KBM-7 (cell line): ENCODE results near the gene LRTM2.

Source experiments
- DNase-seq: peaks from one replicate; pipeline ENCODE4 v3.0.0-alpha.2; 2015
- in situ Hi-C: fragments of 300-500 bp; cut with MboI; formaldehyde crosslinking; loops from 2 replicates; pipeline ENCODE4 v1.14.3; 2020; ENCODE audit warnings: low sequenced_read_pairs, low pct_unique_long_range_greater_than_20kb, mixed read lengths

The LRTM2 gene

DNA sequence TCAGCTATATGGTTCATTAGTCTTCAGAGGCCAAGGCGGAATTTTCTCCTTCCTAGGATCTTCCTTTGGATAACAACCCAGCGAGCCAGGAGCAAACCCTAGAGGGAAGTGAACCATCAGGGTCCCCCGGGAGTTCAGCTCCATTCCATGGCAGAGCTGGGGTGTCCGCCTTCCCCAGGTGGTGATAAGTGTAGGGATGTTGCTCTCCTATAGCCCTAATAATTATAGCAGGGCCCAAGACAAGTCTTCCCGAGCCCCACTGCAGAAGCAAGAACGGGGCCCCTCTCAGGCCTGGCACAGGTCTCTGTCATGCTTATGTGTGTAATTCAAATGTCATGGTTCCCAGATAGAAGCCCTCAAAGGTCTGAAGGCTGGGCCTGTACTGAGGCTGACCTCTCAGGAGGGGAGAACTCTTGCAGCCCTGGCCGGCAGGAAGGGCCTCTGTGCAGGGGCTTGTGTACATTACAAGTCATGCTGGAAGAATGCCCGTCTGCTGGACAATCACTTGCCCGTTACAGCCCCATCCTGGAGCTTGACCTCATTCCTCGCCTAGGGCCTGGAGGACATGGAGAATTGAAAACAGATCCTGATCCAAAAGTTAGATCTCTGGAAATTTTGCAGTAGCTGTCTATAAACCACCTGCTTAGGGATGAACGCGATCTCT is 17.3 kb downstream of the LRTM2 start:
- in situ Hi-C loops: no loop called here
- no peak for DNase-seq

GRCh38 chr12:1838205-1838993 is 18.0 kb downstream of the LRTM2 start:
- in situ Hi-C loops: no loop called here
- DNase-seq: peak; percentile 52

DNA sequence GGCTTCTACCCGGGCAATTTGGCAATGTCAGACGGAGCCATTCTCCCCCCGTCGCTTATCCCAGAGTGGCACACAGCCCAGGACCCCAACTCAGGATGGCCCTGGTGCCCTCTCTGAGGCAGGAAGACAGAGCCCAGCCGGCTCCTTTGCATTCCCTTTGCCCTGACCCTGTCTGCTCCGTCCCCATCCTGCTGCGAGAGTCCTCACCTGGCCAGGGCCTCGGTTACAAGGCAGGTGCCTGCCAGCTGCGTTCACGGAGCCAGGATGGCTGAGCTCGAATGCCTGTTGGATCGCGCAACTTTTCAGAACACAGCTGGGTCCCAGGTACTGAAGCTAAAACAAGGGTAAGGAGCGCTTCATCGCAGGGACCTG is 18.6 kb downstream of the LRTM2 start:
- in situ Hi-C loops: no loop called here
- no peak for DNase-seq

DNA sequence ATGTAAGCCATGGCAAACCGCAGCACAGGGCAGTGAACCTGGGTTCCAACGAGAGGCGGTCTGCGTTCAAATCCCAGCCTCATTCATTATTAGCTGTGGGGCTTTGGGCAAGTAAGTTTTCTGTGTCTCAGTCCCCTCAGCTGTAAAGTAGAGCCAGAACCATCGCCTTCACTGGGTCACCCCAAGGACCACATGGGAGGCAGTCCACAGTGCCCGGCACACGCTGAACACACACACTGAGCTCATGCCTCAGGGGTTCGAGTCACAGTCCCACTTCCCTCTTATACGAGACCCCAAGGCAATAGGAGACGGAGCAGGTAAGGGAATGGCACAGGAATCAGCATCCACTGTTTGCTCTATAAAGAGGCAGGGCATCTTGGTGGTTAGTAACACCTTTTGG is 19.1 kb downstream of the LRTM2 start:
- in situ Hi-C loops: no loop called here
- DNase-seq: no peak

- no peak for DNase-seq
- in situ Hi-C loops: no loop called here
These were observed 19.9 kb downstream of the LRTM2 start for GRCh38 chr12:1839956-1840951.

- in situ Hi-C loops: no loop called here
- no peak for DNase-seq
These were observed 20.6 kb downstream of the LRTM2 start for GRCh38 chr12:1840981-1841425.

DNA sequence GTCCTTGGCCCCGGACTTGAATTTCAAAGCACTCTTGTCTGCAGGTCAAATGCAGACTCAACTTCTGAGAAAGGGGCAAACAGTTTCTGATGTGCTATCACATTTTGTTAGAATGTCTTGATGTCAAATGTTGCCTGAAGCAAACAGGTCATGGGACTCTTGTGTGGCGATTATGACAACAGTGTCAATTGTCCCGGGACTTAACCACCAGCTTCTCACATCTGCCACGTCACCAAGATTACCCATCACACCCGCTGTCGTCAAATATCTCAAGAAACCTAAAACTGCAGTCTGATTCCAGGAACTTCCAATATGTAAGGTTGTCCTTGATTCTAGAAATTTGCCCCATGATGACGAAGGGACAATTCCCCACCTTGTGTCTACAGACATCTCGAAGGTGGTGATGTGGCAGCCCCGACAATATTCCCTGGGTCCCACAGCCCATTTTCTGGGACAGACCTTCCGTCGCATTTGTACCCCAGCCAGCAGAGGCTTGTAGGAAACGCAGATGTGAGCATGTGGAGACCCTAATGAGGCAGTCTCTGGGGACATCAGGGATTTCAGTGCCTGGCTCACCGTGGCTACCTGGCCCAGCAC is 21.3 kb downstream of the LRTM2 start:
- in situ Hi-C loops: no loop called here
- DNase-seq: no peak

GRCh38 chr12:1842183-1842904 is 22.0 kb downstream of the LRTM2 start:
- peak; percentile 97 for DNase-seq
- in situ Hi-C loops: no loop called here

DNA sequence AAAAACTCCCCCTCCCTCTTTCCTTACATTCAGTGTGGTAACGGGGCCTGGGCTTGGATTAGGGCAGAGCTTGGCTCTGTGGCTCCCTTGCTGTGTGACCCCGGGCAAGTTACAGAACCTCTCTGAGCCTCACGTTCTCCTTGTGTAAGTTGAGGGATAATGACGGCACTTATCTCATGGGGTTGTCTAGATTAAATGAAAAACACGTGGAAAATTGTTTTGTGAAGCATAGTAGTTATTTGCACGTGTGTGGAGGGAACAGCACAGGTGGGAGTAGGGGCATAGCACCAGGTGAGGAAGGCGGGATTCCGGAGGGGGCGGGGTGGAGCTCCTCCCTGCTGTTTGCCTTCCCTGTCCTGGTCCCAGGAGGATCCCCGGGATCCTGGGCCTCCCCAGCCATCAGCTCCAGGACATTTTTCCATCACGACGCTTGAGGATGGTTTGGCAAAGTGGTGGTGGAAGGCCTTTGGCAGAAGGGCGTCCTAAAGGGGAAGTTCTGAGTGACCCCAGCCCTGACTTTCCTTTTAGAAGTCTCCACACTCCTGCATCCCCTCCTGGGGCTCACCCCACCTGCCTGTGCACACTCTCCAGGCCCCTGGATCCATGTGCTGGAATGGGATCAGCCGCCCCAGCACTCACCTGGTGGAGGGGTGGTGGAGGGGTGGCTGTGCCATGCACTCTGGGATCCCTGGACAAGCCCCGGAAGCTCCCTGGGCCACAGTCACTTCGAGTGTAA is 22.7 kb downstream of the LRTM2 start:
- DNase-seq: no peak
- in situ Hi-C loops: no loop called here

GRCh38 chr12:1843641-1844005 is 23.3 kb downstream of the LRTM2 start:
- in situ Hi-C loops: no loop called here
- DNase-seq: no peak

- DNase-seq: no peak
- in situ Hi-C loops: no loop called here
These were observed 23.9 kb downstream of the LRTM2 start for GRCh38 chr12:1844223-1844622.

DNA sequence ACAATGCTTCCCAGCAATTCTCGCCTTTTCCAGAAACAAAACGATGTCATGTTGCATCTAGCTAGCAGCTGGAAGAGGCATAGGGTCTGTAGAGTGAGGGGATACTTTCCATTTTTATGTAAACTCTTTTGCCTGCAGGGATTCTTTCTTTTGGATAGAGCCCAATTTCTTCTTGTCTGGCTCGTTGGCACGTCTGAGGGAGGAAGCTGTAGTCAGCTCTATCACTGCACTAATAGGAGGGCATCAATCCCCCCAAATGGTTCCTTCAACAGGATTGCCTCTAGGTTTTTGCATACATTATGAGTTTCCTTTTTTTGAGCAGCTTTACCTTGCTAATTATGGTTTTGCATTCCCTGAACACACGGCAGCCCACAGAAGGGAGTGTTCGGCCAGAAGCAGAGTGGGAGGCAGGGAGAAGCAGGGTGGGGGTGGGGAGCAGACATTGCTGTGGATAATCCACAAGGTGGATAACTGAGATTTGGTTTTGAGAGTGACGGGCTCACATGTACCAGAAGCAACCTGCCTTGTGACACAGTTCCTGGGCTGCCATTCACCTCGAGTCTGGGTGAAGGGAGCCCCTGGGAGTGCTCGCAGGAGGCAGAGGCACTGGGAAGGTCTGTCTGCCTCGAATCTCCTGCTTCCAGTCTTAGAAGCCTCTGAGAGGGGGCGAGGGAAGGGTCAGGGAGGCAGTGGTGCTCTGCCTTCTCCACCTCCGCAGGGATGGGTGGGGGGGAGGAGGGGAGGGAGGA is 24.5 kb downstream of the LRTM2 start:
- in situ Hi-C loops: no loop called here
- peak; percentile 48 for DNase-seq

GRCh38 chr12:1845427-1845826 is 25.1 kb downstream of the LRTM2 start:
- DNase-seq: no peak
- in situ Hi-C loops: no loop called here

GRCh38 chr12:1845886-1846285 is 25.5 kb downstream of the LRTM2 start:
- DNase-seq: no peak
- in situ Hi-C loops: no loop called here

DNA sequence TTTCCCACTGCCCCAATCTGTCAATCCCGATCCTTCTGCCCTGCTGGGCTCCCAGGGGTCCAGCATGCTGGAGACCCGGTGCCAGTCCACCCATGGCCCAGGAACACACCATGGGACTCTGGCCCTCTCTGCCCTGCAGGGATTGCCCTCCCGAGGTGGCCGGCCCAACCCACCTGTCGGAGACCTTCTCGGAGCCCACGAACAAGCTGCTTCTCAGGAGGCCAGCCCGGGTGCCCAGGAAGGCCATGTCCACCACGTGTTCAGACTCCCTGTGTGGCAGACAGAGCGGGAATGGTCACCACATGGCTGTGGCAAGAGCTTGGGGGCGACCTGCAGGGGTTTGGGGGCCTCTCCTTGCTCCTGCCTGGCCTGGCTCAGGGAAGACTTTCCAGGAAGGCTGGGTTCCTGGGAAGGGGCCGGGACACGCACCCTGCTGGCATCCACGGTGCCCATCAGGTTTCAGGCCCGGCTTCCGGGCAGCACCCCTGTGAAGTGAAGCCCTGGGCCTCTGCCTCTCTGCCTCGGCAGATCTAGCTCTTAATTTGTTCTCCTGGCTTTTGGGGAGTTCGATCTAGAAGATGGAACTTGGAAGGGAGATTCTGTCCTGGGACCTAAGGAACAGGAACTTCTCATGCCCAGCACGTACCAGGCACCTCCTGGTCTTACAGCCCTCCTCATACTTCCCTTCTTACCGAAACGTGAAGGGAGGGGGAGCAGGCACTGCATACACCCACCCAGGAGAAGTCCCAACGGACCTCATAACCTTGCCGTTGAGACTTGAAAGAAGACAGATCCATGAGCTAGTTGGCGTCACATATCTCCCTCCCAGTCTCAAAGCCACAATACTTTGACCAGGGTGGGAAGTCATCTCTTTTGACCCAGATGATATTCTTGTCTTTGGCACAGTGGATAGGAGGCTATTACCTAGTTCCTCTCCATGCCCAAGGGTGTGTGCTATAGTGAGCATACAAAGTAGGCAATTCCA is 26.3 kb downstream of the LRTM2 start:
- no peak for DNase-seq
- in situ Hi-C loops: no loop called here

DNA sequence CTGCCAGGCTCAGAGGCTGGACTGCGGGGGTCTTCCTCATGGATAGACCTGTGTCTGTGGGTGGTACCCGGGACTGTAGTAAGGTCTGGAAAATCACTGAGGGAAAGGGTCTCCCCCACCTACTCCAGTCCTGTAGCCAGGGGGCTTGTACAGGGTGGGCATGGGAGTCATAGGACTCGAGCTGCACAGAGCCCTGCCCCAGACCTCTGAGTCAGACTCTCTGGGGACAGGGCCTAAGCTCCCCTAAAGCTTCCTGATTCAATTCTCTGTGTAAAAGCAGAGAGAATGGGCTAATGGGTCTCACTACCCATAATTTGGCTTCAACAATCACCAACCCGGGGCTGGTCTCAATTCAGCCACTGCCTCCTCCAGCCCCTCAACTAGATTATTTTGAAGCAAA is 27.0 kb downstream of the LRTM2 start:
- DNase-seq: no peak
- in situ Hi-C loops: no loop called here
